Neural progenitor cell (in vitro differentiated cells): ENCODE results near the gene COX7A2L.

ENCODE experiments used
- EZH2 ChIP-seq: fragments of 200-600 bp; sonication (generic); IDR thresholded peaks from 2 replicates; pipeline ENCODE4 v1.6.1; 2017; ENCODE audit warnings: antibody characterized with exemption, mild to moderate bottlenecking, moderate library complexity
- EZH2phosphoT487 ChIP-seq: fragments of 200-600 bp; sonication (generic); IDR thresholded peaks from 2 replicates; pipeline ENCODE4 v1.6.1; 2017; ENCODE audit warnings: antibody characterized with exemption
- TF ChIP-seq, protein P1 (sequence below): fragments of 200-600 bp; sonication (generic); IDR thresholded peaks from 2 replicates; pipeline ENCODE4 v1.5.1; 2017; ENCODE audit warnings: antibody characterized with exemption, mild to moderate bottlenecking

DNA sequence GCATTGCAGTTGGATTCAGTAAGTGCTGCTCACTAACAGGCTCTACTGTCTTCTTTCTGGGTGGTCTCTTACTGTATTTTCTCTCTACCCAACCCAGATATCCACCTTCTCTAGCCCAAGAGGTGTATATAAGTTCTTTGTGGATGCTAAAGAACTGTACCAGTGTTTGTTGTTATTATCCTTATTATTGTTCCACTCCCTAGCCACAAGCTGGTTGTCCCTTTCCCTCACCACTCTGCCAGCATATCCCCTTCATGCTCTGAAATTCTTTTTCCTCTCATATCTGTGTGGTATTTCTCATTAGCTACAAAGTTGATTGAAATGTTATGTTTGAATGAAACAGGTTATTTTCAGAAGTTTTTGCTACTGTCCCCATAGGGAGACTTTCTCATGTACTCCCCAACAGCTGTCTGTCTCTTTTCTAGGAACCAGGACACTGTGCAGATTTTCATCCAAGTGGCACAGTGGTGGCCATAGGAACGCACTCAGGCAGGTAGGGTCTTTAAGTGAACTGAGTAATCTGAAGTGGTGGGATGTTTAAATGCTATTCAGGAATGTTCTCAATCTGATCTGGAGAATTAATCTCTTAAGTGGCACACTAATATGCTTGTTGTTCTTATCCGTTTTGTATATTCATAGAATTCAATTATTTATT, 56.8 kb downstream of the COX7A2L start:
- TF ChIP-seq, protein P1, sequence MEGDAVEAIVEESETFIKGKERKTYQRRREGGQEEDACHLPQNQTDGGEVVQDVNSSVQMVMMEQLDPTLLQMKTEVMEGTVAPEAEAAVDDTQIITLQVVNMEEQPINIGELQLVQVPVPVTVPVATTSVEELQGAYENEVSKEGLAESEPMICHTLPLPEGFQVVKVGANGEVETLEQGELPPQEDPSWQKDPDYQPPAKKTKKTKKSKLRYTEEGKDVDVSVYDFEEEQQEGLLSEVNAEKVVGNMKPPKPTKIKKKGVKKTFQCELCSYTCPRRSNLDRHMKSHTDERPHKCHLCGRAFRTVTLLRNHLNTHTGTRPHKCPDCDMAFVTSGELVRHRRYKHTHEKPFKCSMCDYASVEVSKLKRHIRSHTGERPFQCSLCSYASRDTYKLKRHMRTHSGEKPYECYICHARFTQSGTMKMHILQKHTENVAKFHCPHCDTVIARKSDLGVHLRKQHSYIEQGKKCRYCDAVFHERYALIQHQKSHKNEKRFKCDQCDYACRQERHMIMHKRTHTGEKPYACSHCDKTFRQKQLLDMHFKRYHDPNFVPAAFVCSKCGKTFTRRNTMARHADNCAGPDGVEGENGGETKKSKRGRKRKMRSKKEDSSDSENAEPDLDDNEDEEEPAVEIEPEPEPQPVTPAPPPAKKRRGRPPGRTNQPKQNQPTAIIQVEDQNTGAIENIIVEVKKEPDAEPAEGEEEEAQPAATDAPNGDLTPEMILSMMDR: no peak
- TF ChIP-seq EZH2 (no peak), EZH2phosphoT487 (no peak)
